Neuron (in vitro differentiated cells): ENCODE measurements around the gene PPFIA2.

Experiments used
- H2AFZ ChIP-seq: one replicate; pipeline ENCODE4 v1.6.1; 2013; ENCODE audit warnings: low read depth, mild to moderate bottlenecking, inconsistent platforms, low read length, moderate library complexity
- H3K27me3 ChIP-seq: one replicate; pipeline ENCODE4 v1.6.1; 2013; ENCODE audit warnings: low read length; ENCODE audit not compliant: insufficient read depth
- H3K36me3 ChIP-seq: one replicate; pipeline ENCODE4 v1.6.1; 2013; ENCODE audit warnings: low read length; ENCODE audit not compliant: insufficient read depth
- H3K4me1 ChIP-seq: one replicate; pipeline ENCODE4 v1.6.1; 2013; ENCODE audit warnings: low read length; ENCODE audit not compliant: insufficient read depth
- H3K4me3 ChIP-seq: 2 replicates; pipeline ENCODE4 v1.5.1; 2013; ENCODE audit warnings: mild to moderate bottlenecking, low read length, moderate library complexity
- H3K9me3 ChIP-seq: one replicate; pipeline ENCODE4 v1.6.1; 2013; ENCODE audit warnings: low read length

The PPFIA2 gene

GRCh38 chr12:81288651-81289050, 470.5 kb downstream of the PPFIA2 start:
- no peaks in the 10 kb centered on the region for H3K4me1 ChIP-seq
- H3K36me3 ChIP-seq, result no peaks in the 10 kb centered on the region
- H3K9me3 ChIP-seq, result no peaks in the 10 kb centered on the region
- no peak overlapping the region for H2AFZ ChIP-seq
- H3K27me3 ChIP-seq, result no peaks in the 10 kb centered on the region
- no peak overlapping the region for H3K4me3 ChIP-seq

DNA sequence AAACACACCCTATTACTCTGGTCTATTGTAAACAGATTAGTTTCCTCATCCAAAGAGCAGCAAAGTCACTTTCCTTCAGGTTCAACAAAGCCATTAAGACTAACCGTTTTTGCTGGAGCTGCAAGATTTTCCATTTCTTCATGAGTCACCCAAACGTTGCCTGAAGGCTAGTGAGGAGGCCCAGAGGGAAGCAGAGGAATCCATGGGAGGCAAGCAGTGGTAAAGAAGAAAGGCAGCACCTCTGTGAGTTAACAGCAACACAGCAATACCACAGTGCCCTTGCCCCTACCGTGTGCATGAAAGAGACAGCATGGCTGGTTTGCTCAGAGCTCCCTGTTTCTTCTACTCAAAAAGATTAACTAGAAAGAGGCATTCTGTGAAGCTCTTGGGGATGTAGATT, 475.0 kb downstream of the PPFIA2 start:
- no peaks in the 10 kb centered on the region for H3K27me3 ChIP-seq
- H3K4me1 ChIP-seq, result no peaks in the 10 kb centered on the region
- H2AFZ ChIP-seq, result no peak overlapping the region
- no peaks in the 10 kb centered on the region for H3K9me3 ChIP-seq
- no peaks in the 10 kb centered on the region for H3K36me3 ChIP-seq
- no peak overlapping the region for H3K4me3 ChIP-seq

DNA sequence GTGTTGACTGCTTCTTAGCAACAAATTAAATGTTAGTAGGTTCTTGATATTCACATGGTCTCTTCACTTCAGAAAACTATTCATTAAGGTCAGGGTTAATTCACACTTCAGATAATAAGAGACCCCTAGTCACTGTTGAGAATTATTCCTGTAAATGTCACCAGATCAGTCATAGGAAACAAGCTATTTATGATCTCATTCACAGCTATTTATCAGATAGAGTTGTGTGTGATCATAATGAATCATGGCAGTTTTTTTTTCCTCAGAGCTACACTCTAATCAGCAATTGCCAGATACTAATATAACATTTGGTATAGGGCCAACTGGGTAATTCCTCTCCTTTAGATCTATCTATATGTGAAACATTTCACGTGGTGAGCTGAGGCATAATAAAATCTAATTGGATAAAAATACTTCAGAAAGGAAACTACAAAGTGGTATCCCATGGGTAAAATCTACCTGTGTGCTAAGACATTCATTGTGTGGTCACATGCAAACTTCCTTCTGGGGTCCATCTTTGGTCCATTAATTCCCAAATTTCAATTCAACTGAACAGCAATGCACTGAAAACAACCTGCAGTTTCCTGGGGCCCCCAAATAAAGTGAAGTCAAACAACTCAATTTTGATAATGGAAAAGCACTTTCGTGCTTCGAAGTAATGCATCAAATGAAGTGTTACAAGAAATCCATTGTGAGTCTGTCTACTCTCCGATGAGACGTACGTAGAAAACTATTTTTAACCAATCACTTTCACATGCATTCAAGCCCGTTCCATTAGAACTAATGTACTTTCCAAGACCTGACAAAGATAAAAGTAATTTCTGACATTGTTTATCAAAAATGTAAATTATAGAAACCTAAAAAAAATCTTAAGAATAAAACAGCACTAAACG, 484.3 kb downstream of the PPFIA2 start:
- Histone ChIP-seq H3K4me3 (no peak overlapping the region), H3K36me3 (no peaks in the 10 kb centered on the region), H3K27me3 (no peaks in the 10 kb centered on the region), H3K9me3 (no peaks in the 10 kb centered on the region), H3K4me1 (peaks cover 6% of the 10 kb centered on the region), H2AFZ (no peak overlapping the region)

DNA sequence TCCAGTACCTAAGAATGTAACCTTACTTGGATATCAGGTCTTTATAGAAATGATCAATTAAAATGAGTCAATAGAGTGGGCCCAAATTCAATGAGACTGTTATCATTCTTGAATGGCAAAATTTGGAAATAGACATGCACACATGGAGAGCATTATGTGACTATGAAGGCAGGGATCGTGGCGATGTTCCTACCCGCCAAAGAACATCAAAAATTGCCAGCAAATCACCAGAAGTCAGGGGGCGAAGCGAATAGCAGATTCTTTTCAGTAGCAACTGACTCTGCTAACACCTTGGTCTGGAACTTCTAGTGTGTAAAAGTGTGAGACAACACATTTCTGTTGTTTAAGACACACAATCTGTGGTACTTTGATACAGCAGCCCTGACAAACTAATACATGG, 488.8 kb downstream of the PPFIA2 start:
- Histone ChIP-seq H3K27me3 (no peaks in the 10 kb centered on the region), H3K4me1 (peaks cover 6% of the 10 kb centered on the region), H3K4me3 (no peak overlapping the region), H3K36me3 (no peaks in the 10 kb centered on the region), H2AFZ (no peak overlapping the region), H3K9me3 (no peaks in the 10 kb centered on the region)

GRCh38 chr12:81263072-81263471, 496.1 kb downstream of the PPFIA2 start:
- Histone ChIP-seq H3K36me3 (no peaks in the 10 kb centered on the region), H3K9me3 (no peaks in the 10 kb centered on the region), H3K4me3 (no peak overlapping the region), H2AFZ (no peak overlapping the region), H3K4me1 (no peaks in the 10 kb centered on the region), H3K27me3 (no peaks in the 10 kb centered on the region)

DNA sequence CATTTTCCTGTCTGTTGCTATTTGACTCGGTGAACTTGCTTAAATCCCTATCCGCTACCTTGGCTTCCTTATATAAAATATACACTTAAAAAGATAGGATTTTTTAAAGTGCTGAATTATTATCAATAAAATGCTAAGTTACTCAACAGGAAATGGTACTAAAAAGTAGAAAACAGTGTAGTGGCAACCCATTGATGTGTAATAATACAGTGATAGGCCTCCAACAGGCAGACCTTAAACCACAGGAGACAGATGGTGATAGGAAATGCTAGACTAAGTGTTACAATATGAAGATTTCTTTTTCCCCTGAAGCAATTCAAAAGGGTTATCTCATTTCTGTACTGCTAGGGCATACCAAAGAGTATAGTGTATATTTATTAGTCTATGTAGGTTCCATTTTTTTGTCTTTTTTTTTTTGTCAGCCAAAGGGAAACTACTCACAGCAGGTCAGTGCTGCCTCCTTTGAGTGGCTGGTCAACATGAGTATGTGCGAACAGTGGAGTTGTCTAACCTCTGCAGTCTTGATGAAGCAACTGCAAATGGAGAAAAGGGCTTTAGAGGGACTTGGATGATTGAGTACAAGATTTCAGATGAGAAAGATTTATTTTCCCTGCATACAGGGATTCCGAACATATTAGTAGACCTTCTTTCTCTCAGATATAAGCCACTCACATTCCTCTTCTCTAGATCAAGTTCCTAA, 497.5 kb downstream of the PPFIA2 start:
- Histone ChIP-seq H3K4me3 (no peak overlapping the region), H3K9me3 (no peaks in the 10 kb centered on the region), H2AFZ (no peak overlapping the region), H3K4me1 (no peaks in the 10 kb centered on the region), H3K27me3 (no peaks in the 10 kb centered on the region), H3K36me3 (no peaks in the 10 kb centered on the region)

- H3K27me3 ChIP-seq, result no peaks in the 10 kb centered on the region
- H3K4me1 ChIP-seq, result no peaks in the 10 kb centered on the region
- no peak overlapping the region for H2AFZ ChIP-seq
- H3K36me3 ChIP-seq, result no peaks in the 10 kb centered on the region
- H3K9me3 ChIP-seq, result no peaks in the 10 kb centered on the region
- H3K4me3 ChIP-seq, result no peak overlapping the region
Observed at GRCh38 chr12:81259360-81259759, 499.8 kb downstream of the PPFIA2 start.

DNA sequence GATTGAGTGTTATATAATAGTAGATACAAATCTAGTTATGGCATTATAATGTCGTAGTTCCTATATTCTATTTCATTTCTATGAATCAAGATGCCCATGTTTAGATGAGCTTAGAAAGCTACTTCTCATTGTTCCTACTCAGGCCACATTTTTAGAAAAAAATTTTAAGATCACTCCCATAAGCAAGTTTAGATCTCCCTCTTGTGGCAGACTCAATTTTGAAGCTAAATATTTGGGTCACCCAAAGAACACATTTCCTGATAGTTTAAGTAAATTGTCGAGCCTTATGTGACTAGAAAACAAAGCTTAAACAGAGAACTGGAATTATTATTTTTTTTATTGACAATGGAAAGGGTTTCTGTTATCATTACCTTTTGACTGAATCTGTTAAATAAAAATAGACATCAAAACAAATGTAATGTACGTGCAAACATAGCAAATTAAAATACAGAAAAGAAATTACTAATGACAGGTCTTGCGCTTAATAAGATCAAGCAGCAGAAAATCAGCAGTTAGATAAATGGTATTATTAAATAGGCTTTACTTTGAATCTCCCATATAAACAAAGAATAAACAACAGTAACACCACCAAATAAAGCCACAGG, 501.1 kb downstream of the PPFIA2 start:
- no peaks in the 10 kb centered on the region for H3K4me1 ChIP-seq
- no peaks in the 10 kb centered on the region for H3K9me3 ChIP-seq
- H3K27me3 ChIP-seq, result no peaks in the 10 kb centered on the region
- H3K36me3 ChIP-seq, result no peaks in the 10 kb centered on the region
- no peak overlapping the region for H3K4me3 ChIP-seq
- H2AFZ ChIP-seq, result no peak overlapping the region

DNA sequence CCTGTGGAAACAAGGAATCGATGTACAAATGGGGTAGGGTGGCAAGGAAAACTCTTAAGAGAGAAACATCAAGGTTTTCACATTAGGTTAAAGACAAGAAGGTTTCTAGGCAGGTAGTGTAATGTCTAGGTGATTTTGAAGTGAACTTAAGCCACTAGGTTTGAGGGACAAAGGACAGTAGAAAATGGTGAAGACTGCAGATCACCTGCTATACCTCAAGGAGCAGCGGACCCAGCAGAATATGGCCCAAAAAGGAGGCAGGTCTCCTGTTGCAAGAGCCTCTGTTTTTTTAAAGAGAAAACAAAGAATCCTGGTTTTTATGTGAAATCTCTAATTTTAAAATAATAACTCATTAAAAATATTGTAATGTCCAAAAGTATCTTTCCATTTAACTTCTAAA, 503.2 kb downstream of the PPFIA2 start:
- Histone ChIP-seq H3K4me3 (no peak overlapping the region), H2AFZ (no peak overlapping the region)

GRCh38 chr12:81255456-81255855, 503.7 kb downstream of the PPFIA2 start:
- H3K9me3 ChIP-seq, result no peaks in the 10 kb centered on the region
- no peak overlapping the region for H2AFZ ChIP-seq
- H3K36me3 ChIP-seq, result no peaks in the 10 kb centered on the region
- no peaks in the 10 kb centered on the region for H3K4me1 ChIP-seq
- no peak overlapping the region for H3K4me3 ChIP-seq
- H3K27me3 ChIP-seq, result no peaks in the 10 kb centered on the region

More for the DNA sequence above, 503.2 kb downstream of the PPFIA2 start:
- Histone ChIP-seq H3K9me3 (no peaks in the 10 kb centered on the region), H3K4me1 (no peaks in the 10 kb centered on the region), H3K36me3 (no peaks in the 10 kb centered on the region), H3K27me3 (no peaks in the 10 kb centered on the region)

- Histone ChIP-seq H3K4me3 (no peak overlapping the region), H3K27me3 (no peaks in the 10 kb centered on the region), H3K36me3 (no peaks in the 10 kb centered on the region), H3K4me1 (no peaks in the 10 kb centered on the region), H2AFZ (no peak overlapping the region), H3K9me3 (no peaks in the 10 kb centered on the region)
Observed at GRCh38 chr12:81253360-81253759, 505.8 kb downstream of the PPFIA2 start.

DNA sequence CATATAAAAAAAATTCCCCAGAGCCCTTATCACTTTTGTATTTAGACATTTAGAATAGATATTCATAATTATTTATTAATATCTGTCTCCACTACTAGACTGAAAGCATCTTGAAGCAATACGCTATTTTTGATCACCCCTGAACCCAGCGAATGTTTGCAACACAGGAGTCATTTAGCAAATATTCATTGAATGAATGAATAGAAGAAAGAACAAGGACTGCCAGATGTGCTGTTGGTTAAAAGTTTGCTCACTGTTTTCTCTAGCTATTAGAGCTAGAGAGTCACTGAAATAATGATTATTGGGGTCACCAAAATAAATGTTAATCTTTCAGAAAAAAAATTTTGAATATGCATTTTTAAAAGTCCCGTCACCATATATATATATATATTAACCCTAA, 506.9 kb downstream of the PPFIA2 start:
- H3K36me3 ChIP-seq, result no peaks in the 10 kb centered on the region
- H3K4me3 ChIP-seq, result no peak overlapping the region
- no peaks in the 10 kb centered on the region for H3K9me3 ChIP-seq
- no peaks in the 10 kb centered on the region for H3K27me3 ChIP-seq
- no peak overlapping the region for H2AFZ ChIP-seq
- H3K4me1 ChIP-seq, result no peaks in the 10 kb centered on the region

DNA sequence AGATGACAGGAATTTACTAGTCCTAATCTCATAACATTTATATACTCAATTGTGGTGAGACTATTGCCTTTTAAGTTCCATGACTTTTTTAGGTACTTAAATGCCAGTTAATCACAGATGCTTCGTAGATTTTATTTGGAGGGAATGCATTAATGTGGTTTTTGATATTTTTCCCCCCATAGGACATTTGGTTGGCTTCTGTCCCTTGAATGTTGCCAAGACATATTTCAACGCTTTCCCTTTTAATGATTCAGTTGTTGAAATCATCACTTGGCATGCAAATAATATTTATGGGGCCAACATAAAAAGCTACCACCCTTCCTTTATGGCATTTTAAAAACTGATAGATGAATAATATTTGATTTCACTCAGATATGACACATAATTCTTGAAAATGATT, 509.2 kb downstream of the PPFIA2 start:
- H3K36me3 ChIP-seq, result no peaks in the 10 kb centered on the region
- H2AFZ ChIP-seq, result no peak overlapping the region
- H3K4me3 ChIP-seq, result no peak overlapping the region
- H3K9me3 ChIP-seq, result no peaks in the 10 kb centered on the region
- peaks cover 9% of the 10 kb centered on the region for H3K4me1 ChIP-seq
- H3K27me3 ChIP-seq, result no peaks in the 10 kb centered on the region
